OCI-LY7 (cell line): ENCODE measurements around the gene DAB2IP. TPM values are rescaled to one million over a fixed set of nuclear protein-coding genes. Genes with fewer than 3 reads are reported as not detected.

ENCODE experiments used
- BruUV-seq: library from RNA; stranded (reverse); fragments of 400-500 nt; replicated peaks from 2 replicates; lab custom pipeline; 2021; lab: Mats Ljungman, UMichigan
- CTCF ChIA-PET: fragments of 300-600 bp; sonication (Branson Sonifier 250); formaldehyde crosslinking; loops from one replicate; lab custom pipeline; 2022; ENCODE audit warnings: antibody characterized with exemption; ENCODE audit not compliant: unreplicated experiment; lab: Charles Lee
- POLR2A ChIA-PET: fragments of 300-600 bp; sonication (Branson Sonifier 250); formaldehyde crosslinking; loops from one replicate; lab custom pipeline; 2022; ENCODE audit warnings: antibody characterized with exemption; lab: Charles Lee
- DNase-seq: peaks from one replicate; pipeline ENCODE4 v3.0.0-alpha.2; 2015; ENCODE audit warnings: low spot score
- H2AFZ ChIP-seq: fragments of 200-600 bp; sonication (generic), shearing (Covaris generic); 2 replicates; pipeline ENCODE4 v1.6.1; 2014; ENCODE audit warnings: mild to moderate bottlenecking, antibody characterized with exemption, low read length, moderate library complexity
- H3K27ac ChIP-seq: fragments of 200-600 bp; sonication (generic); 2 replicates; pipeline ENCODE4 v1.5.1; 2014; ENCODE audit warnings: mixed run types, low read depth, mild to moderate bottlenecking, moderate library complexity, low read length, inconsistent platforms; ENCODE audit not compliant: poor library complexity, severe bottlenecking
- H3K36me3 ChIP-seq: fragments of 200-600 bp; sonication (generic); 2 replicates; pipeline ENCODE4 v1.6.1; 2014; ENCODE audit warnings: mild to moderate bottlenecking, antibody characterized with exemption, low read length, moderate library complexity, mixed read lengths; ENCODE audit not compliant: insufficient read depth
- H3K4me1 ChIP-seq: fragments of 200-600 bp; sonication (generic); 2 replicates; pipeline ENCODE4 v1.5.1; 2014; ENCODE audit warnings: mild to moderate bottlenecking, low read length; ENCODE audit not compliant: insufficient read depth, poor library complexity, severe bottlenecking
- H3K4me2 ChIP-seq: fragments of 200-600 bp; sonication (generic); 2 replicates; pipeline ENCODE4 v1.6.1; 2014; ENCODE audit warnings: mild to moderate bottlenecking, low read length
- H3K4me3 ChIP-seq: fragments of 200-600 bp; sonication (generic); 2 replicates; pipeline ENCODE4 v1.5.1; 2014; ENCODE audit warnings: mild to moderate bottlenecking, low read depth, low read length; ENCODE audit not compliant: poor library complexity, severe bottlenecking
- H3K79me2 ChIP-seq: fragments of 200-600 bp; sonication (generic); 2 replicates; pipeline ENCODE4 v1.6.1; 2016; ENCODE audit warnings: low read depth, mild to moderate bottlenecking, low read length, moderate library complexity, mixed read lengths; ENCODE audit not compliant: insufficient read depth
- H3K9me2 ChIP-seq: fragments of 200-600 bp; sonication (generic); 2 replicates; pipeline ENCODE4 v1.6.1; 2016; ENCODE audit warnings: mild to moderate bottlenecking, low read length, mixed read lengths; ENCODE audit not compliant: insufficient read depth
- H3K9me3 ChIP-seq: fragments of 200-600 bp; sonication (generic); 2 replicates; pipeline ENCODE4 v1.6.1; 2014; ENCODE audit warnings: mild to moderate bottlenecking, mixed run types, low read length, mixed read lengths
- H4K20me1 ChIP-seq: fragments of 200-600 bp; sonication (generic); 2 replicates; pipeline ENCODE4 v1.6.1; 2014; ENCODE audit warnings: mild to moderate bottlenecking, antibody characterized with exemption, low read length, moderate library complexity, mixed read lengths; ENCODE audit not compliant: insufficient read depth
- CTCF ChIP-seq: fragments of 200-600 bp; sonication (generic); conservative IDR thresholded peaks from 2 replicates; pipeline ENCODE4 v1.5.1; 2014; ENCODE audit warnings: mild to moderate bottlenecking, antibody characterized with exemption, low read length, moderate library complexity, mixed read lengths
- EZH2phosphoT487 ChIP-seq: fragments of 200-600 bp; sonication (generic); IDR thresholded peaks from 2 replicates; pipeline ENCODE4 v1.6.1; 2018; ENCODE audit warnings: low read depth, borderline replicate concordance, mild to moderate bottlenecking, mixed run types, antibody characterized with exemption, low read length, moderate library complexity, mixed read lengths
- intact Hi-C: fragments of 100-400 bp; cut with micrococcal nuclease; formaldehyde crosslinking; loops from one replicate; pipeline ENCODE4 v1.10.0; 2022; ENCODE audit not compliant: unreplicated experiment
- total RNA-seq, 2 experiments: library from RNA; depleted of rRNA in 1 of 2; stranded (reverse); fragments of >200 nt in 1 of 2; shearing (Covaris generic) in 1 of 2; gene quantifications; 2 replicates each; pipeline ENCODE4 v1.2.3, GENCODE V29; 2014 to 2022

DAB2IP gene
- total RNA-seq, 2 experiments from 2014 or later, result 3.9 to 11.1 TPM

- Histone ChIP-seq H4K20me1 (no peaks in the 10 kb centered on the region), H3K36me3 (no peaks in the 10 kb centered on the region), H2AFZ (no peak overlapping the region), H3K4me3 (no peak overlapping the region), H3K9me3 (no peaks in the 10 kb centered on the region), H3K27ac (no peak overlapping the region), H3K9me2 (no peaks in the 10 kb centered on the region), H3K4me2 (no peak overlapping the region), H3K4me1 (peaks cover 18% of the 10 kb centered on the region), H3K79me2 (no peaks in the 10 kb centered on the region)
- no TSS peak for BruUV-seq
- TF ChIP-seq CTCF (no peak), EZH2phosphoT487 (no peak)
- ChIA-PET POLR2A (interaction anchor here (0.5 kb wide), 1 partner anchor 23 kb away, joined by 3 read pairs; no protein-coding TSS in a partner anchor), CTCF (interaction anchor here (0.6 kb wide), 1 partner anchor 36 kb away, joined by 3 read pairs; no protein-coding TSS in a partner anchor)
- DNase-seq, result no peak
- intact Hi-C loops, result no loop called here
Measured at GRCh38 chr9:121781145-121781548, 129.7 kb downstream of the DAB2IP start.

GRCh38 chr9:121781701-121782464 is 130.4 kb downstream of the DAB2IP start:
- ChIA-PET CTCF (no interaction called here), POLR2A (no interaction called here)
- TF ChIP-seq EZH2phosphoT487, result no peak
- no peak for TF ChIP-seq CTCF
- intact Hi-C loops, result no loop called here
- no peaks in the 10 kb centered on the region for H4K20me1 ChIP-seq
- no peak overlapping the region for H3K27ac ChIP-seq
- peaks cover 18% of the 10 kb centered on the region for H3K4me1 ChIP-seq
- no peaks in the 10 kb centered on the region for H3K9me2 ChIP-seq
- no peaks in the 10 kb centered on the region for H3K9me3 ChIP-seq
- no peak for DNase-seq
- H3K4me3 ChIP-seq, result no peak overlapping the region
- no peak overlapping the region for H2AFZ ChIP-seq
- BruUV-seq, result no TSS peak
- H3K79me2 ChIP-seq, result no peaks in the 10 kb centered on the region
- no peak overlapping the region for H3K4me2 ChIP-seq
- no peaks in the 10 kb centered on the region for H3K36me3 ChIP-seq

GRCh38 chr9:121782514-121783110 is 131.2 kb downstream of the DAB2IP start:
- Histone ChIP-seq H3K4me3 (no peak overlapping the region), H3K79me2 (no peaks in the 10 kb centered on the region), H3K4me2 (no peak overlapping the region), H3K27ac (no peak overlapping the region), H2AFZ (no peak overlapping the region), H3K9me2 (no peaks in the 10 kb centered on the region), H3K36me3 (no peaks in the 10 kb centered on the region), H4K20me1 (no peaks in the 10 kb centered on the region), H3K9me3 (no peaks in the 10 kb centered on the region), H3K4me1 (peaks cover 18% of the 10 kb centered on the region)
- intact Hi-C loops, result no loop called here
- ChIA-PET POLR2A (no interaction called here), CTCF (no interaction called here)
- DNase-seq, result no peak
- BruUV-seq, result no TSS peak
- TF ChIP-seq CTCF (no peak), EZH2phosphoT487 (no peak)
